Liver (tissue), 3 donors: ENCODE measurements around the gene TUBB6.

Experiments
- CTCF ChIP-seq: fragments of 150-350 bp; IDR thresholded peaks from 2 replicates; pipeline ENCODE4 v1.5.1; 2017; ENCODE audit warnings: improper control_type of control experiment, low read depth, low read length; ENCODE audit not compliant: missing input control
- EGR1 ChIP-seq, 2 donors: IDR thresholded peaks; 2 replicates each; pipeline ENCODE4 v1.6.1; 2016 to 2018; ENCODE audit warnings: antibody characterized with exemption in 2 of 2, low read depth in 2 of 2
- FOXA1 ChIP-seq: IDR thresholded peaks from 2 replicates; pipeline ENCODE4 v1.6.1; 2016; ENCODE audit warnings: antibody characterized with exemption
- JUND ChIP-seq, 2 donors: IDR thresholded peaks; 2 replicates each; pipeline ENCODE4 v1.6.1; 2016; ENCODE audit warnings: antibody characterized with exemption in 2 of 2
- REST ChIP-seq: IDR thresholded peaks from 2 replicates; pipeline ENCODE4 v1.6.1; 2016; ENCODE audit warnings: antibody characterized with exemption, mild to moderate bottlenecking
- SP1 ChIP-seq: IDR thresholded peaks from 2 replicates; pipeline ENCODE4 v1.6.1; 2018; ENCODE audit warnings: antibody characterized with exemption, mild to moderate bottlenecking
- YY1 ChIP-seq: IDR thresholded peaks from 2 replicates; pipeline ENCODE4 v1.6.1; 2016; ENCODE audit warnings: antibody characterized with exemption, mild to moderate bottlenecking
- ZBTB33 ChIP-seq: IDR thresholded peaks from 2 replicates; pipeline ENCODE4 v1.6.1; 2016; ENCODE audit warnings: antibody characterized with exemption
- donor health status: healthy.
- donor health status: healthy.

GRCh38 chr18:12373116-12373770 is 65.2 kb downstream of the TUBB6 start:
- TF ChIP-seq CTCF: no peak
- TF ChIP-seq YY1: no peak
- no peak for TF ChIP-seq FOXA1
- TF ChIP-seq EGR1 (IDR thresholded peaks at IDR 0.05; ENCODE audit: low read depth in 2 of 2): no peak
- TF ChIP-seq REST: no peak
- no peak for TF ChIP-seq JUND (IDR thresholded peaks at IDR 0.05)
- no peak for TF ChIP-seq ZBTB33
- no peak for TF ChIP-seq SP1
